GM10248 (cell line): Measurements from ENCODE around the gene LIMK2.

Experiments used
- CTCF ChIA-PET: fragments of 300-600 bp; sonication (Branson Sonifier 250); formaldehyde crosslinking; extraction: SDS; loops from one replicate; lab custom pipeline; 2021; ENCODE audit warnings: antibody characterized with exemption; lab: Yijun Ruan, JAX
- POLR2A ChIA-PET: fragments of 350-650 bp; sonication (Branson Sonifier 250); formaldehyde crosslinking; extraction: SDS; loops from one replicate; lab custom pipeline; 2020; ENCODE audit warnings: antibody characterized with exemption; lab: Yijun Ruan, JAX
- DNase-seq: peaks from one replicate; pipeline ENCODE4 v3.0.0; 2012; ENCODE audit errors: extremely low spot score
- CTCF ChIP-seq: IDR thresholded peaks from 2 replicates; pipeline ENCODE4 v1.5.1; 2012; ENCODE audit warnings: mild to moderate bottlenecking, low read depth; ENCODE audit errors: extremely low read depth, missing control alignments, control extremely low read depth

LIMK2 gene

DNA sequence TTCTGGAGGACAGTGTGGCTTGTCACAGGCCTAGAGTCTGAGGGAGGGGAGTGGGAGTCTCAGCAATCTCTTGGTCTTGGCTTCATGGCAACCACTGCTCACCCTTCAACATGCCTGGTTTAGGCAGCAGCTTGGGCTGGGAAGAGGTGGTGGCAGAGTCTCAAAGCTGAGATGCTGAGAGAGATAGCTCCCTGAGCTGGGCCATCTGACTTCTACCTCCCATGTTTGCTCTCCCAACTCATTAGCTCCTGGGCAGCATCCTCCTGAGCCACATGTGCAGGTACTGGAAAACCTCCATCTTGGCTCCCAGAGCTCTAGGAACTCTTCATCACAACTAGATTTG is 67.2 kb downstream of the LIMK2 start:
- ChIA-PET CTCF (interaction anchor here (0.7 to 2.1 kb wide), 7 partner anchors 13 to 67 kb away, joined by 3 to 7 read pairs (median 3); partner anchors contain the start of genes LIMK2 and PIK3IP1), POLR2A (interaction anchor here (1.5 kb wide), 1 partner anchor 13 kb away, joined by 5 read pairs; the partner anchor contains the start of gene PIK3IP1)
- TF ChIP-seq CTCF, result no peak
- no peak for DNase-seq

GRCh38 chr22:31279821-31280505 is 67.9 kb downstream of the LIMK2 start:
- no peak for TF ChIP-seq CTCF
- POLR2A ChIA-PET, result interaction anchor here (1.5 kb wide), 1 partner anchor 12 kb away, joined by 5 read pairs; the partner anchor contains the start of gene PIK3IP1
- DNase-seq, result no peak
- CTCF ChIA-PET, result interaction anchor here (0.7 to 1.4 kb wide), 5 partner anchors 18 to 68 kb away, joined by 3 to 5 read pairs (median 3); partner anchors contain the start of gene LIMK2

DNA sequence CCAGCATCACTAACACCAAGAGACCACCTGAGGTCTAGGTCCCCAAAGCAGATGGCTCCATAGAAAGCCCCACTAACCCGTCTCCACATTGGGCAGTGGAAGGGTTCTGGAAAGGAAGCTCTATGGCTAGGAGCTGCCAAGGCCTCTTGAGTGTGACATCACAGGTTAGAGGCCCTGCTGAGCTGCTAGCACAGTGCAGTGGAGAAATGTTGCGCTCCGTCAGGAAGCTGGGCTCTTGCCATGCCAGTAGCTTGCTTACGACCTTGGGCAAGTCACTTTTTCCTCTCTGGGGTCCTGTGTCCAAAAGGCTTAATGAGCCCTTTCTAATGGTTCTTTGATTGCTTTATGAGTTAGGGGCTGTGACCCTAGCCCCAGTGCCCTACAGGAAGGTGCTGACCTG is 69.6 kb downstream of the LIMK2 start:
- ChIA-PET POLR2A (interaction anchor here (0.7 kb wide), 1 partner anchor 11 kb away, joined by 3 read pairs; no protein-coding TSS in a partner anchor), CTCF (interaction anchor here (1.0 to 3.4 kb wide), 4 partner anchors 9 to 32 kb away, joined by 3 to 21 read pairs (median 8); partner anchors contain the start of gene PIK3IP1)
- no peak for DNase-seq
- TF ChIP-seq CTCF, result no peak

DNA sequence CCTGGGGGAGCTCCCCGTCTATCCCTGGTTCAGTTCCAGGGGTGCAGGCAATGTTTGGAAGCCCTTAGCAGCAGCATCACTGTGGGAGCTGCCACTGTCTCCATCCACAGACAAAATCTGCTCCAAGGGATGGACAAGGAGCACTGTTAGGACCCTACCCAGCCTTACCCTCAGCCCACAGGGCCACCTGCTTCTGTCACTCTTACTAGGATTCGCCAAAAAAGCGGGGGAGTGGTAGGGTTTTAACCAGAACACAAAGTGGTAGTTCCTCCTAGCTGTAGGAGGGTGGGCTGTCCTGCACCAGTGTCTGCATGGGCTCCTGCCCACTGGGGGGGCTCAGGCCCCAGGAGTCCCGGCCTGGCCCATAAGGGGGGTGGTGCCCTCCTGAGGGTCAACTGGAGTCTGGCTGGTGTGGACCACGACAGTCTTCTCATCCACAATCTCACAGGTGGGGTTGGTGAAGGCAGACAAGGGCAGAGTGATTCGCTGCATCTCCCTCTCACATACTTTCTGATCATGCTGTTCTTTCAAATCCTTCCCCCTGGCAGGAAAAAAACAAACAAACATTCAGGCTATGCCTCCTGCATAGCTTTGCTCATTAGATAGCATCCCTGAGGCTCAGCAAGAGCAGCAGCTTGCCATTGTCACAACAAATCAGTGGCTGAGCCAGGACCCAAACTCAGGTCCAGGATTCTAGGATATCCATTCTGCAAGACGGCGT is 70.8 kb downstream of the LIMK2 start:
- CTCF ChIA-PET, result interaction anchor here (1.5 to 3.4 kb wide), 4 partner anchors 10 to 28 kb away, joined by 3 to 21 read pairs (median 10); partner anchors contain the start of gene PIK3IP1
- POLR2A ChIA-PET, result interaction anchor here (0.5 to 0.6 kb wide), 2 partner anchors 9 to 156 kb away, joined by 3 to 4 read pairs; no protein-coding TSS in a partner anchor
- no peak for TF ChIP-seq CTCF
- no peak for DNase-seq

DNA sequence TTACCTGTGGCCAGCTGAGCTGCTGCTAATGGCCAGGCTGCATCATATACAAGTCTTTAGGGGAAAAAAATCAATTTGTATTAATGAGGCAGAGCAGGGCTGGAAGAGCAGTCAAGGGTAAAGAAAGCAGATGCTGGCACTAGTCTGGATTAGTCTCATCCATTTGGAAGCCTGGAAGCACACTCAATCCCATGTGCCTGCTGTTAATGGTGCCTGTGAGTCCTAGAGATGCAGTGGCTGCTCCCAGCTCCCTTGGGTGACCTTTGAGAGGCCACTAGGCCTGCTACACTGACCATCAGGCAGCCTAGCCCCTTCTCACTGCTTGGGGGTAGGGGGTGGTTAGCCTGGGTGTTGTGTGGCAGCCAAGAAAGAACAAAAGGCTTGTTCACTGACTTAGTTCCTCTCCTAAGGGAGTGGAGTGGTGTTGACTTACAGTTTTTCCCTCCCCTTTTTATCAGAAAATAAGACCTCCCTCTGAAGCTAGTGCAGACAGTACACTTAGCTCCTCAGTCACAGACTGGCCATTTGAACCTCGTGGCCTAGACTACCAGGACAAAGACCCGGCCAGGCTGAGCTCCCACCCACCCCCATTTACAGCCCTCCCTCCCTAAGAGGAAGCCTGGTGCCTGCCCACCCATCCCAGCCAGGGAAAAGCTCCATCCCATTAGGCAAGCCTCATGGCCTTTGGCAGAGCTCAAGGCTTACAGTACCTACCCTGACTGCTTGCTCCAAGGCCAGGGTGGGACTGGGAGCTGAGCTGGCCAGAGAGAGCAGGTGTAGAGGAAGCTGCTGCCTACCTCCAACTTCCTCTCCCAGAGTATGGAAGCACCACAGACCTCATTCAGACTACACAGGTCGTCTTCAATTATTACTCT is 72.4 kb downstream of the LIMK2 start:
- CTCF ChIA-PET, result interaction anchor here (1.3 to 3.4 kb wide), 8 partner anchors 8 to 72 kb away, joined by 3 to 21 read pairs (median 11); partner anchors contain the start of genes LIMK2 and PIK3IP1

More for the DNA sequence above, 72.4 kb downstream of the LIMK2 start:
- TF ChIP-seq CTCF, result no peak
- POLR2A ChIA-PET, result interaction anchor here (0.6 kb wide), 2 partner anchors 29 to 852 kb away, joined by 3 to 5 read pairs; no protein-coding TSS in a partner anchor
- DNase-seq, result no peak
